ENCODE data around the gene TCF23. TPM values are rescaled to one million over a fixed set of nuclear protein-coding genes. Genes with fewer than 3 reads are reported as not detected.

TCF23 gene
- total RNA-seq, 2 donors from 2014 or later: 0.07 TPM; not detected in 1

DNA sequence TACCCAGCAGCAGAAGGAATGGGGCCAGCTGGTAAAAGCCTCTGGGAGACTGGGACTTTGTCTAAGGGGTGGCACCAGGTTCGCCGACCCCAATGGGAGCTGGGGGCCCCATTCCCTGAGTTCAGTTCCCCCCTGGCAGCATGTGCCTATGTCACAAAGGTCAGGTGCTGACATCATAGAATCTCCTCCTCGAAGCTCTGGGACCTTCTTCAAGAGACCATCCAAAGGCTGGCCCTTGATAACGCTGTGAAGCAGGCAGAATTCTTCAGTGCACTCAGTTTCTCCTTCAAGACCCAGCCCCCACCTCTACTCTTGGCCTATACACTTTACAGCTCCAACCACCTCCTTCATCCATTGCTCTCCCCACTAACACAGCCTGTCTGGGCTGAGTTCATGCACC, 9.5 kb upstream of the TCF23 start, which contains the start of gene PRR30:
Gene PRR30, minus strand, starts transcription at position 101 of the 400 bp plus-strand sequence. CDS start 1,081 bp downstream, outside the sequence.
- ATAC-seq (no peak), DNase-seq (ENCODE audit: low spot score in 2 of 2) (no peak)
- Mint-ChIP-seq H3K36me3 (peaks cover 4% of the 10 kb centered on the region in 2 donors), H3K27ac (no peak within 1 kb of the TSS), H3K9me3 (no peaks in the 10 kb centered on the region)

GRCh38 chr2:27143285-27143684, 5.5 kb upstream of the TCF23 start:
- Mint-ChIP-seq H3K9me3 (no peaks in the 10 kb centered on the region), H3K36me3 (no peaks in the 10 kb centered on the region), H3K27ac (no peak overlapping the region)
- ATAC-seq: peak in 1 of 2 donors; percentile 35
- no peak for DNase-seq (ENCODE audit: low spot score in 2 of 2)

GRCh38 chr2:27145682-27146081, 3.1 kb upstream of the TCF23 start:
- ATAC-seq: no peak
- no peak overlapping the region for H3K27ac Mint-ChIP-seq
- H3K36me3 Mint-ChIP-seq: no peaks in the 10 kb centered on the region

DNA sequence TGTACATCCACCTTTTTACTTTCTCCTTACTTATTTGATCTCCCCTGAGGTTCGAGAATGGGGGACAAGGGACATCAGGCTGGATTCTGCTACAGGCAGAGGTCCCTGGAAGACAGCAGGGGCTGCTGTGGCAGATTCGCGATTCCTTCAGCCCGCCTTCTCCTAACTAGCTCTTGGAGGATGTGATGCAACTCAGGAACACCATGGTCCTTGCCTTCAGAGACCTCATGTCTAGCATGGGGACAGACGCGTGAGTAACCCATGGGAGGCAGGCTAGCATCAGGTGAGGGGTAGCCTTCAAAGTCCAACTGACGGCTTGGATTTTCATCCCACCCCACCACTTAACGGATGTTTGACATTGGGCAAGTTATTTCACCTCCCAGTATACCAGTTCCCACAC, 869 bp upstream of the TCF23 start:
- Mint-ChIP-seq H3K36me3 (no peaks in the 10 kb centered on the region), H3K27ac (no peak overlapping the region), H3K9me3 (no peaks in the 10 kb centered on the region)
- ATAC-seq (no peak), DNase-seq (ENCODE audit: low spot score in 2 of 2) (no peak)

More at GRCh38 chr2:27145682-27146081, 3.1 kb upstream of the TCF23 start:
- DNase-seq (ENCODE audit: low spot score in 2 of 2): no peak
- no peaks in the 10 kb centered on the region for H3K9me3 Mint-ChIP-seq

- Mint-ChIP-seq H3K36me3 (no peaks in the 10 kb centered on the region), H3K27ac (peak overlapping the region in 1 of 2 donors; percentile 49), H3K9me3 (no peaks in the 10 kb centered on the region)
- ATAC-seq (no peak), DNase-seq (ENCODE audit: low spot score in 2 of 2) (no peak)
These were observed 984 bp downstream of the TCF23 start for GRCh38 chr2:27149570-27150405.

GRCh38 chr2:27150639-27151230, 1.9 kb downstream of the TCF23 start:
- ATAC-seq (no peak), DNase-seq (ENCODE audit: low spot score in 2 of 2) (no peak)
- Mint-ChIP-seq H3K9me3 (no peaks in the 10 kb centered on the region), H3K27ac (peak overlapping the region in 1 of 2 donors; percentile 49), H3K36me3 (no peaks in the 10 kb centered on the region)

DNA sequence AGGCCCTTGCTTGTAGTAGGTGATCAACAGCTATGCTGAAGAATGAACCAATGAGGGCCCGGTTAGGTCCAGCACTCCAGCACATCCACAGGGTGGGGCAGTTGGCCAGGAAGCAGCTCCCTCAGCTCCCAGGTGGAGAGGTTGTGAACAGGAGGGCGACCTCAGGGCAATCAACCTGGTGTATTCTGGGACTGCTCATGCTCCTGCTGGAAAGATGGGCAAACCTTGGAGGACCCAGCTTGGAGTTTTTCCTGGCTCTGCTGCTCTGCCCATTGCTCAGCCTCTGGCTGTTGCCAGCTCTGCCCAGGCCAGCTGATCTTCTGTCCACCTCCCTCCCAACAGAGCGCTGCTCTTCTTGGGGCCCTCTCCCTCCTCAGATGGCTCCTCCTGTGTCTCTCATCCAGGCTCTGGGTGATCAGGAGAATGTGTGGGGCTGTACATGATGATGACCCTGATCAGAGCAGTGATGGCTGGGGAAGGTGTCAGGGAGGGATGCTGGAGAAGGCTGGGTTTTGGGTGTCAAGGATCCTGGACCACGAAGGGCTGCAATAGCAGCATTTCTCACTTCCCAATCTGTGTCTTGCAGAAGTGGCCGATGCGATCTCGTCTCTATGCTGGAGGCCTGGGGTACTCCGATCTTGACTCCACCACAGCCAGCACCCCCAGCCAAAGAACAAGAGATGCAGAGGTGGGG, 3.4 kb downstream of the TCF23 start:
- DNase-seq (ENCODE audit: low spot score in 2 of 2): no peak
- ATAC-seq: no peak
- Mint-ChIP-seq H3K9me3 (no peaks in the 10 kb centered on the region), H3K27ac (no peak overlapping the region), H3K36me3 (no peaks in the 10 kb centered on the region)

DNA sequence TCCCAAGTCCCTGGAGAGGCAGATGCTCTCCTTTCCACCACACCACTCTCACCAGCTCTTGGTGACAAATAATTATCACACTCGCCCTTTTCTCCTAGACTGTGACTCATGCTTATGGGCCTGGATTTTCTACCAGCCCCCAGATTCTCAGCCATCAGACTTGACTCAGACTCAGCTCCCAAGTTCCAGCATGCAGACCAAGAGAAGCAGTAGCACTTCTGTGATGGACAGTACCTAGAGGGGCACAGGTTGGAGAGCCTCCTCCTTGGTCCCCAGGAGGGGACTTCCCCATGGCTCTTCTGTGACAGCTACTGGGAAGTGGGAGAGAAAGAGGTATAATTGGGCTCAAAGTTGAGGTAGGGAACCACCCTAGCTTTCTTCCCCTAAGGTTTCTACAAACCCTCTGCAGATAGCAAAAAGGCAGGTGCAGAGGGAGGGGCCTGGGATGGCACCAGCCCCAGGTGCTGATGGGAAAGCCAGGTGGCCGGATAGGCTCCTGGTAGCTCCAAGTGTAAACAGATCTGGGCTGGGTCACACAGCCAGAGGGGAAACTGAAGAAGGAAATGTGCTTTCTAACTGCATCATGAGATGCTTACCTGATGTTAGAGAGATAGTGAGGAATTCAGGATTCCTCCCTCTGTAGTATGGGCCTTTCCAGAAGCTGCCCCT, 4.1 kb downstream of the TCF23 start:
- DNase-seq (ENCODE audit: low spot score in 2 of 2): no peak
- Mint-ChIP-seq H3K27ac (no peak overlapping the region), H3K9me3 (no peaks in the 10 kb centered on the region), H3K36me3 (no peaks in the 10 kb centered on the region)
- peak; percentile 46 to 64 for ATAC-seq

DNA sequence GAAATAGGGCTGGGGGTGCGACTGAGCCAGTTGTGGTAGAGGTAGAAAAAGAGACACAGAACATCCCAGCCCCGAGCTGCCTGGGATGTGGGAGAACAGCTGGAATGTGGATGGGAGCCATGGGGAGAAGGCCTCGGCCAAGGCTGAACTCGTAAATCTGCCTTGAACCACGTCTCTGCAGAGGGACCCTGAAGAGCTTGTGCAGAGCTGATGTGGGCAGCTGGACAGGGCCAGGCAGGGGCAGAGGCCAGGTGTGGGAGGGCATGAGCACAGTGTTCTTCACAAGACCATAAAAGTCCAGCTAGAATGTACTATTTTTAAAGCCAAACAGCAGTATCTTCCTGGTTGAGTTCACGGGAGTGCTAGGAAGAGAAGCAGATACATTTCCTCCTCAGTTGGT, 5.7 kb downstream of the TCF23 start:
- no peaks in the 10 kb centered on the region for H3K9me3 Mint-ChIP-seq
- no peaks in the 10 kb centered on the region for H3K36me3 Mint-ChIP-seq
- peak overlapping the region in 1 of 2 donors; percentile 19 for H3K27ac Mint-ChIP-seq
- no peak for DNase-seq (ENCODE audit: low spot score in 2 of 2)
- ATAC-seq: no peak

DNA sequence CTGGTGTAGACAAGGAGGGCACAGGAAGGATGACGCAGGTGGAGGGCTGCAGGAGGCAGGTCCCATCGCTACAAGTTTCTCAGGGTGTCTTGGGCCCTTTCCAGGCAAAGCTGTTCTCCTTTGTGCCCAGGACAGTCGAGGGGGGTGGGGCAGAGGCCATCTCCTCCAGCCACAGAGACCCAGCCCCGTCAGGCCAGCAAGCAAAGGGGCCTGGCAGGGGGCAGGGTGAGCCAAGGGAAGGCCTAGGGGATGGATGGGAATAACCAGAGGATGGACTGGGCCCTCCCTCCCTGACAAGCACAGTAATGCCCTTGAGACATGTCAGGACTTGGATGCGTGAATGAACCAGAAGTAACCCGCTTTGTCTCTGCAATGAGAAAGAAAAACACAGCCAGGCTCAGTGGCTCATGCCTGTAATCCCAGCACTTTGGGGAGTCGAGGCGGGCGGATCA, 6.3 kb downstream of the TCF23 start:
- no peaks in the 10 kb centered on the region for H3K36me3 Mint-ChIP-seq
- DNase-seq (ENCODE audit: low spot score in 2 of 2): no peak
- no peak for ATAC-seq

GRCh38 chr2:27158468-27158867, 9.7 kb downstream of the TCF23 start:
- no peak for ATAC-seq
- peak overlapping the region in 1 of 2 donors; percentile 26 for H3K27ac Mint-ChIP-seq
- H3K36me3 Mint-ChIP-seq: no peaks in the 10 kb centered on the region
- DNase-seq (ENCODE audit: low spot score in 2 of 2): no peak
- H3K9me3 Mint-ChIP-seq: no peaks in the 10 kb centered on the region

More for the DNA sequence above, 6.3 kb downstream of the TCF23 start:
- Mint-ChIP-seq H3K27ac (no peak overlapping the region), H3K9me3 (no peaks in the 10 kb centered on the region)

DNA sequence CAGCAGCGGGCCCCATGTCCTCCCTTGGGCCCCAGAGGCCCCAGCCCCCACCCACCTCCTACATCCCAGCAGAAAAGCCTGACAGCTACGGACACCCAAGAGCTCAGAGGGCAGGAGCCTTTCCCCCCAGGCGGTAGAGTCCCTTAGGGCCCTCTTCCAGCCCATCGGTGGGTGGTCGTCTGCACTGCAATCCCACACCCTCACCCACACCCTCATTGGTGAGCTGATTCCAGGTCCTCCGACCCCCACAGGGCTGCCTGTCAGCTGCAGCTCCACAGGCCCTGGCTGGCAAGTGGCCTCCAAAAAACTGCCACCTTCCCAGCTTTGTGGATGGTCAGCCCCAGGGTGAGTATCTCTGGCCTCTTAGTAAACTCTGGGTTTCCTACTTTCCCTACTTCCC, 10.5 kb downstream of the TCF23 start:
- DNase-seq (ENCODE audit: low spot score in 2 of 2) (no peak), ATAC-seq (no peak)
- Mint-ChIP-seq H3K9me3 (no peaks in the 10 kb centered on the region), H3K36me3 (no peaks in the 10 kb centered on the region), H3K27ac (peak overlapping the region in 1 of 2 donors; percentile 33)

DNA sequence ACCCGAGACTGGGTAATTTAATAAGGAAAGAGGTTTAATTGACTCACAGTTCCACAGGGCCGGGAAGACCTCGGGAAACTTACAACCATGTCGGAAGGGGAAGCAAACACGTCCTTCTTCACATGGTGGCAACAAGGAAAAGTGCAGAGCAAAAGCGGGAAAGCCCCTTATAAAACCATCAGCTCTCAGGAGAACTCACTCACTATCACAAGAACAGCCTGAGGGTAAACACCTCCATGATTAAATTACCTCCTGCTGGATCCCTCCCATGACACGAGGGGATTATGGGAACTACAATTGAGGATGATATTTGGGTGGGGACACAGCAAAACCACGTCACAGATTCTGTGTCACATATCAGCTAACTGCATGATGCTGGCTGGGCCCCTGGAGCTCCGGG, 11.4 kb downstream of the TCF23 start:
- no peaks in the 10 kb centered on the region for H3K36me3 Mint-ChIP-seq
- ATAC-seq (no peak), DNase-seq (ENCODE audit: low spot score in 2 of 2) (no peak)
- no peaks in the 10 kb centered on the region for H3K9me3 Mint-ChIP-seq
- H3K27ac Mint-ChIP-seq: no peak overlapping the region

GRCh38 chr2:27162151-27163121, 13.6 kb downstream of the TCF23 start:
- Mint-ChIP-seq H3K36me3 (no peaks in the 10 kb centered on the region), H3K9me3 (no peaks in the 10 kb centered on the region), H3K27ac (peak overlapping the region in 1 of 2 donors; percentile 61)
- ATAC-seq (no peak), DNase-seq (ENCODE audit: low spot score in 2 of 2) (no peak)

- Mint-ChIP-seq H3K9me3 (no peaks in the 10 kb centered on the region), H3K36me3 (no peaks in the 10 kb centered on the region), H3K27ac (no peak overlapping the region)
- DNase-seq (ENCODE audit: low spot score in 2 of 2): no peak
- ATAC-seq: no peak
These were observed 16.4 kb downstream of the TCF23 start for GRCh38 chr2:27164960-27165763.
